ENCODE data around the gene PARD6G.

Gene PARD6G

GRCh38 chr18:80143881-80144280 is 103.4 kb downstream of the PARD6G start:
- DNase-seq = no peak

- no peak for DNase-seq
Measured at GRCh38 chr18:80140455-80140985, 106.8 kb downstream of the PARD6G start.

GRCh38 chr18:80137976-80138375 is 109.3 kb downstream of the PARD6G start:
- no peak for DNase-seq

- no peak for DNase-seq
Measured at GRCh38 chr18:80137137-80137536, 110.2 kb downstream of the PARD6G start.

GRCh38 chr18:80136679-80137078 is 110.6 kb downstream of the PARD6G start:
- DNase-seq = no peak

GRCh38 chr18:80135136-80135535 is 112.2 kb downstream of the PARD6G start:
- no peak for DNase-seq

- no peak for DNase-seq
Measured at GRCh38 chr18:80133124-80133523, 114.2 kb downstream of the PARD6G start.

GRCh38 chr18:80132180-80132812 is 115.0 kb downstream of the PARD6G start:
- DNase-seq = no peak

- DNase-seq = no peak
Measured at GRCh38 chr18:80130555-80130954, 116.8 kb downstream of the PARD6G start.

- DNase-seq = no peak
Measured at GRCh38 chr18:80129672-80130367, 117.5 kb downstream of the PARD6G start.

GRCh38 chr18:80127635-80128034 is 119.7 kb downstream of the PARD6G start:
- no peak for DNase-seq

- no peak for DNase-seq
Measured at GRCh38 chr18:80126797-80127196, 120.5 kb downstream of the PARD6G start.

GRCh38 chr18:80124131-80124530 is 123.2 kb downstream of the PARD6G start:
- no peak for DNase-seq

GRCh38 chr18:80120932-80121331 is 126.4 kb downstream of the PARD6G start:
- DNase-seq = no peak

- no peak for DNase-seq
Measured at GRCh38 chr18:80119111-80119510, 128.2 kb downstream of the PARD6G start.

GRCh38 chr18:80115035-80115434 is 132.3 kb downstream of the PARD6G start:
- no peak for DNase-seq

- DNase-seq = no peak
Measured at GRCh38 chr18:80112624-80113248, 134.6 kb downstream of the PARD6G start.

- no peak for DNase-seq
Measured at GRCh38 chr18:80109676-80110078, 137.6 kb downstream of the PARD6G start.

- DNase-seq = no peak
Measured at GRCh38 chr18:80108739-80109675, 138.3 kb downstream of the PARD6G start, which contains the start of gene ADNP2. ADNP2 (plus strand) TSS chr18:80109262; CDS start chr18:80117543, 8,281 bp downstream.

- no peak for DNase-seq
Measured at GRCh38 chr18:80108121-80108536, 139.2 kb downstream of the PARD6G start.

GRCh38 chr18:80107426-80107825 is 139.9 kb downstream of the PARD6G start:
- no peak for DNase-seq
